ENCODE data around the gene PRR29. TPM values are rescaled to one million over a fixed set of nuclear protein-coding genes. Genes with fewer than 3 reads are reported as not detected.

Gene PRR29
- total RNA-seq, 1 experiment from 2014 or later = not detected

DNA sequence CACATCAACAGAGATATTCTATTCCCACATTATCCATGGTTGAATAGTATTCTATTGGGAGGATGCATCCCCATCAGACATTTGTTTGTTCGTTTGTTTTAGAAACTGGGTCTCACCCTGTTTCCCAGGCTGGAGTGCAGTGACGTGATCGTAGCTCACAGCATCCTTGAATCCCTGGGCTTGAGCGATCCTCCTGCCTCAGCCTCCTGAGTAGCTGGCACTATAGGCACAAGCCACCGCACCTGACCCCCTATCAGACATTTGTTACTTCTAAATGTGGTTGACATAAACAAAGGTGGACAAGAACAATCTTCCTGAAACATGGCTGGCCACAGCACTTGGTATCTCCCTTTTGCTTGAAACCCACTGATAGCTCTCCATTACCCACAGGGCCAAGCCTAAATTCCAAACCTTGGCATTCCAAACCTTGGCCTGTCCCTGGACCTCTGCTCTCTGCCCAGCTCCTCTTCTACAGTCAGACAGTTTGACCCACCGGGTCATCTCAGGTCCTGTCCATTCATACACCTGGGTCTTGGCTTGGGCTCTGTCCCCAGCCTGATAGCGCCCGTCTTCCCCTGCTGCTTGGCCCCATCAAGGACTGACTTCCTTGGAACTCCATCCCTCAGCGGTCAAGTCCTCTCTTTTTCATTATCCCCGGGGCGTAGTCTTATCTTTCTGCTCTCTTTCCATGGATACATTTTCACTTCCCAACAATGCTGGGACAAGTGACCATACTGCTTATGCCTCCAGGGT is 1.5 kb upstream of the PRR29 start:
- TF ChIP-seq CTCF (conservative IDR thresholded peaks at IDR 0.05; ENCODE audit: low read depth, low read length) = no peak
- ChIA-PET POLR2A (ENCODE audit: low non-redundant PET) (no interaction called here), CTCF (no interaction called here)
- Histone ChIP-seq H3K27ac (ENCODE audit: low read depth, low read length, poor library complexity, severe bottlenecking) (no peak overlapping the region), H3K4me3 (ENCODE audit: low read depth, low read length, poor library complexity, severe bottlenecking) (no peak overlapping the region), H3K9me3 (ENCODE audit: low read depth, low read length, poor library complexity, severe bottlenecking) (no peaks in the 10 kb centered on the region), H3K4me1 (ENCODE audit: insufficient read depth, low read length, poor library complexity, severe bottlenecking) (no peaks in the 10 kb centered on the region), H3K27me3 (replicated peaks; ENCODE audit: insufficient read depth, low read depth, low read length, poor library complexity) (no peaks in the 10 kb centered on the region), H3K36me3 (ENCODE audit: insufficient read depth, low read length, poor library complexity, severe bottlenecking) (no peaks in the 10 kb centered on the region)
- DNase-seq (ENCODE audit: low spot score) = no peak
- no TSS peak for BruUV-seq (replicated peaks)
- intact Hi-C loops (cut with micrococcal nuclease; ENCODE audit: unreplicated experiment) = no loop called here

GRCh38 chr17:63997341-63998048 is 656 bp upstream of the PRR29 start:
- intact Hi-C loops (cut with micrococcal nuclease; ENCODE audit: unreplicated experiment) = no loop called here
- Histone ChIP-seq H3K27ac (ENCODE audit: low read depth, low read length, poor library complexity, severe bottlenecking) (no peak overlapping the region), H3K27me3 (replicated peaks; ENCODE audit: insufficient read depth, low read depth, low read length, poor library complexity) (no peaks in the 10 kb centered on the region), H3K4me3 (ENCODE audit: low read depth, low read length, poor library complexity, severe bottlenecking) (peak overlapping the region; percentile 59), H3K4me1 (ENCODE audit: insufficient read depth, low read length, poor library complexity, severe bottlenecking) (no peaks in the 10 kb centered on the region), H3K9me3 (ENCODE audit: low read depth, low read length, poor library complexity, severe bottlenecking) (no peaks in the 10 kb centered on the region), H3K36me3 (ENCODE audit: insufficient read depth, low read length, poor library complexity, severe bottlenecking) (no peaks in the 10 kb centered on the region)
- ChIA-PET CTCF (no interaction called here), POLR2A (ENCODE audit: low non-redundant PET) (no interaction called here)
- DNase-seq (ENCODE audit: low spot score) = no peak
- BruUV-seq (replicated peaks) = no TSS peak
- TF ChIP-seq EZH2 (IDR thresholded peaks at IDR 0.05; ENCODE audit: borderline replicate concordance, low read depth, low read length, poor library complexity, severe bottlenecking) (no peak), CTCF (conservative IDR thresholded peaks at IDR 0.05; ENCODE audit: low read depth, low read length) (no peak)

- TF ChIP-seq EZH2 (IDR thresholded peaks at IDR 0.05; ENCODE audit: borderline replicate concordance, low read depth, low read length, poor library complexity, severe bottlenecking) (no peak), CTCF (conservative IDR thresholded peaks at IDR 0.05; ENCODE audit: low read depth, low read length) (no peak)
- H3K36me3 ChIP-seq (ENCODE audit: insufficient read depth, low read length, poor library complexity, severe bottlenecking) = no peaks in the 10 kb centered on the region
- no peak for DNase-seq (ENCODE audit: low spot score)
- no TSS peak for BruUV-seq (replicated peaks)
- no peak overlapping the region for H3K27ac ChIP-seq (ENCODE audit: low read depth, low read length, poor library complexity, severe bottlenecking)
- POLR2A ChIA-PET (ENCODE audit: low non-redundant PET) = no interaction called here
- no peaks in the 10 kb centered on the region for H3K9me3 ChIP-seq (ENCODE audit: low read depth, low read length, poor library complexity, severe bottlenecking)
- peak overlapping the region; percentile 59 for H3K4me3 ChIP-seq (ENCODE audit: low read depth, low read length, poor library complexity, severe bottlenecking)
- CTCF ChIA-PET = interaction anchor here (0.6 kb wide), 1 partner anchor 116 kb away, joined by 3 read pairs; no protein-coding TSS in a partner anchor
- no peaks in the 10 kb centered on the region for H3K4me1 ChIP-seq (ENCODE audit: insufficient read depth, low read length, poor library complexity, severe bottlenecking)
- no peaks in the 10 kb centered on the region for H3K27me3 ChIP-seq (replicated peaks; ENCODE audit: insufficient read depth, low read depth, low read length, poor library complexity)
- intact Hi-C loops (cut with micrococcal nuclease; ENCODE audit: unreplicated experiment) = no loop called here
Observed at GRCh38 chr17:63998721-63999679, 849 bp downstream of the PRR29 start.
